ENCODE results near the gene LRRC3C. TPM values are rescaled to one million over a fixed set of nuclear protein-coding genes. Genes with fewer than 3 reads are reported as not detected.
"Not testable (repeated sequence)": the region's sequence is repeated elsewhere in the genome, so short reads cannot be mapped to it uniquely, and the experiment has no call there.

The LRRC3C gene, protein sequence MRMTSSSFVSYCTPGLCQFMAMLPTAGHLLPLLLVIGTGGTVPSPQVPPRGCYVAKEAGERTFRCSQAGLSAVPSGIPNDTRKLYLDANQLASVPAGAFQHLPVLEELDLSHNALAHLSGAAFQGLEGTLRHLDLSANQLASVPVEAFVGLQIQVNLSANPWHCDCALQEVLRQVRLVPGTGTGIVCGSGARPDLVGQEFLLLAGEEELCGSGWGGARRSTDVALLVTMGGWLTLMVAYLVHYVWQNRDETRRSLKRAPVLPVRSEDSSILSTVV
- total RNA-seq, result not detected
- long read RNA-seq, result 0 reads

DNA sequence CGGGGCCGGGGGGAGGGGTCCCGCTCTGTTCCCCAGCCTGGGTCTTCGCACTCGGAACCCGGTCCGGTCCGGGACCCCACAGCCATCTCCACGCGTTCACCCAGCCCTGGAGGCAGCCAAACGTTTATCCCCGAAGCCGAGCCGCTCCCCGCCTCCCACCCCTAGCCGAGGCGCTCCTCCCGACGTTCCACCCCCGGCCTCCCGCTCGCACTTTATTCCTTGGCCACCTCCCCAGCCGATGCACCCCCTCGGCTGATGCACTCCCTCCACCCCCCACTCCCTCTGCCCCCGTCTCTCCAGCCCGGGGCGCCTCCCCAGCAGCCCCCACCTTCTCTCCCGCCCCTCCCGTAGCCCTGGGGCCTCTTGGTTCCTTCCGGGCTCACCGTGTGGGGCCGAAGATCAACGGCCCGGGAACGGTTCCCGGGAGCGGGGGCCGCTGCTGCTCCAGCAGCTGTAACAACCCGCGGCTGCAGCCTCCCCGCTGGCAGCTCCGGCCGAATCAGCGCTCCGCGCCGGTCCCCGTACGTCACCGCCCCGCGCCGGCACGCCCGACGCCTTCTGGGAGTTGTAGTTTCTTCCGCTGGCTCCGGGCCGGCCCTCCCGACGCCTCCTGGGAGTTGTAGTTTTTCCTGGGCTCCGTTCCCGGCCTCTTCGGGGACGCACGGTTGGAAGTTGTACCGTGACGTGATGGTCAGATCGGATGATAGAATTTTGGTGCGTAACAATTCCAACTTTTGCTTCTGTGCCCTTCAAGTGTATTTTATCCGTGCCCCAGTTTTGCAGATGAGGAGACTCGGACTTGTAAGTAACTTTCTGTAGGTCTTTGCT, at the start of gene LRRC3C, which contains the start of gene ORMDL3:
TSS of gene LRRC3C (plus strand) at position 632 of the 828 bp plus-strand sequence. CDS start 13,792 bp downstream, outside the sequence.
TSS of gene ORMDL3 (minus strand) at position 501 of the 828 bp plus-strand sequence. CDS start 3,398 bp downstream, outside the sequence.
- Histone ChIP-seq H3K27me3 (no peaks in the 10 kb centered on the region), H3K27ac (peak within 1 kb of the TSS; percentile 89 to 98 (median 95)), H3K4me3 (peak within 1 kb of the TSS; percentile 84 to 91 (median 86)), H3K9me3 (no peaks in the 10 kb centered on the region), H3K36me3 (peaks cover 0 to 16% (median 8%) of the 10 kb centered on the region in 4 donors), H3K4me1 (peaks cover 0 to 44% (median 28%) of the 10 kb centered on the region in 4 donors)
- peak; percentile 60 to 76 (median 72) for ATAC-seq
- TF ChIP-seq POLR2A (IDR thresholded peaks at IDR 0.05), result peak; percentile 84
- TF ChIP-seq CTCF (IDR thresholded peaks at IDR 0.05), result no peak
- intact Hi-C loops (cut with DNase I), result no loop called here
- DNase-seq, result peak; percentile 95 to 97 (median 97)
- WGBS (ENCODE audit: insufficient coverage, low coverage, low lambda C conversion rate, missing lambda C conversion rate), result 0% methylated on average over 42 of the region's 72 CpGs

- H3K4me3 ChIP-seq; H3K27ac ChIP-seq; H3K9me3 ChIP-seq; DNase-seq; H3K4me1 ChIP-seq; H3K36me3 ChIP-seq; ATAC-seq; H3K27me3 ChIP-seq; intact Hi-C loops (cut with DNase I): not testable (repeated sequence)
- 68% methylated on average over 3 of the region's 5 CpGs for WGBS (ENCODE audit: insufficient coverage, low coverage, low lambda C conversion rate, missing lambda C conversion rate)
Observed at GRCh38 chr17:39886102-39886501, 41.4 kb upstream of the LRRC3C start.

GRCh38 chr17:39887078-39887477, 40.5 kb upstream of the LRRC3C start:
- TF ChIP-seq POLR2A (IDR thresholded peaks at IDR 0.05) (no peak), CTCF (IDR thresholded peaks at IDR 0.05) (no peak)
- DNase-seq (no peak), ATAC-seq (no peak)
- no peak overlapping the region for H3K27ac ChIP-seq
- H3K4me1 ChIP-seq, result no peaks in the 10 kb centered on the region
- H3K9me3 ChIP-seq, result no peaks in the 10 kb centered on the region
- H3K4me3 ChIP-seq, result no peak overlapping the region
- intact Hi-C loops (cut with DNase I), result no loop called here
- H3K36me3 ChIP-seq, result no peaks in the 10 kb centered on the region
- H3K27me3 ChIP-seq, result no peaks in the 10 kb centered on the region

- ATAC-seq, result peak; percentile 34 to 64 (median 49)
- intact Hi-C loops (cut with DNase I), result no loop called here
- 16% methylated on average over 2 of the region's 2 CpGs for WGBS (ENCODE audit: insufficient coverage, low coverage, low lambda C conversion rate, missing lambda C conversion rate)
- H3K9me3 ChIP-seq, result no peaks in the 10 kb centered on the region
- H3K4me1 ChIP-seq, result no peaks in the 10 kb centered on the region
- no peak for TF ChIP-seq CTCF (IDR thresholded peaks at IDR 0.05)
- TF ChIP-seq POLR2A (IDR thresholded peaks at IDR 0.05), result no peak
- H3K27ac ChIP-seq, result no peak overlapping the region
- no peaks in the 10 kb centered on the region for H3K36me3 ChIP-seq
- no peak overlapping the region for H3K4me3 ChIP-seq
- H3K27me3 ChIP-seq, result no peaks in the 10 kb centered on the region
- DNase-seq, result no peak
Observed at GRCh38 chr17:39889200-39889599, 38.3 kb upstream of the LRRC3C start.

Measured in right lobe of liver (tissue), 6 donors.